GM23338 (cell line): Measurements from ENCODE around the gene AP1G2. TPM values are rescaled to one million over a fixed set of nuclear protein-coding genes. Genes with fewer than 3 reads are reported as not detected.

Experiments used
- ATAC-seq: fragments of 200-7000 bp; cut with Tn5 transposase; 3 replicates; pipeline ENCODE4 v1.9.1; 2020
- DNase-seq: peaks from one replicate; pipeline ENCODE4 v3.0.0-alpha.2; 2015; ENCODE audit warnings: low spot score
- H2AFZ ChIP-seq: fragments of 200-600 bp; sonication (generic); 2 replicates; pipeline ENCODE4 v1.8.0; 2016; ENCODE audit warnings: antibody characterized with exemption, mild to moderate bottlenecking, moderate library complexity
- H3F3A ChIP-seq: fragments of 200-600 bp; sonication (generic); replicated peaks from 2 replicates; pipeline ENCODE4 v1.8.0; 2017; ENCODE audit warnings: antibody characterized with exemption, mixed run types, low read depth
- H3K27ac ChIP-seq: fragments of 200-600 bp; sonication (generic); 2 replicates; pipeline ENCODE4 v1.6.1; 2016; ENCODE audit warnings: low read depth
- H3K27me3 ChIP-seq: fragments of 200-600 bp; sonication (generic); 2 replicates; pipeline ENCODE4 v1.8.0; 2016; ENCODE audit warnings: mild to moderate bottlenecking, mixed run types, moderate library complexity; ENCODE audit not compliant: insufficient read depth
- H3K36me3 ChIP-seq: fragments of 200-600 bp; sonication (generic); 2 replicates; pipeline ENCODE4 v1.8.0; 2016; ENCODE audit warnings: mild to moderate bottlenecking; ENCODE audit not compliant: insufficient read depth
- H3K4me1 ChIP-seq: fragments of 200-600 bp; sonication (generic); 2 replicates; pipeline ENCODE4 v1.8.0; 2016; ENCODE audit warnings: mild to moderate bottlenecking, moderate library complexity; ENCODE audit not compliant: insufficient read depth
- H3K4me2 ChIP-seq: fragments of 200-600 bp; sonication (generic); 2 replicates; pipeline ENCODE4 v1.7.1; 2017; ENCODE audit warnings: mixed run types
- H3K4me3 ChIP-seq: fragments of 200-600 bp; sonication (generic); 2 replicates; pipeline ENCODE4 v1.6.1; 2016; ENCODE audit warnings: mixed run types
- H3K79me2 ChIP-seq: fragments of 200-600 bp; sonication (generic); replicated peaks from 2 replicates; pipeline ENCODE4 v1.8.0; 2017; ENCODE audit warnings: mild to moderate bottlenecking; ENCODE audit not compliant: insufficient read depth
- H3K9me2 ChIP-seq: fragments of 200-600 bp; sonication (generic); 2 replicates; pipeline ENCODE4 v1.8.0; 2017; ENCODE audit not compliant: insufficient read depth
- H4K20me1 ChIP-seq: fragments of 200-600 bp; sonication (generic); replicated peaks from 2 replicates; pipeline ENCODE4 v1.8.0; 2017; ENCODE audit warnings: mild to moderate bottlenecking; ENCODE audit not compliant: insufficient read depth
- H3K27ac Mint-ChIP-seq: 2 replicates; pipeline ENCODE4 v1.8.0; 2020; ENCODE audit warnings: inconsistent platforms, mild to moderate bottlenecking, moderate library complexity, mixed read lengths
- H3K27me3 Mint-ChIP-seq: 3 replicates; pipeline ENCODE4 v1.8.0; 2022; ENCODE audit warnings: low read depth, mild to moderate bottlenecking, moderate library complexity, mixed read lengths, inconsistent platforms; ENCODE audit not compliant: insufficient read depth, poor library complexity
- H3K36me3 Mint-ChIP-seq: 3 replicates; pipeline ENCODE4 v1.8.0; 2021; ENCODE audit warnings: low read depth, mild to moderate bottlenecking, inconsistent platforms, moderate library complexity, mixed read lengths
- H3K4me1 Mint-ChIP-seq: 3 replicates; pipeline ENCODE4 v1.8.0; 2020; ENCODE audit warnings: mild to moderate bottlenecking, inconsistent platforms, mixed read lengths
- H3K4me3 Mint-ChIP-seq: 3 replicates; pipeline ENCODE4 v1.8.0; 2021; ENCODE audit warnings: moderate library complexity, mild to moderate bottlenecking, inconsistent platforms, mixed read lengths
- H3K9me3 Mint-ChIP-seq: 3 replicates; pipeline ENCODE4 v1.8.0; 2020; ENCODE audit warnings: moderate library complexity, mild to moderate bottlenecking, inconsistent platforms, mixed read lengths
- CREB1 ChIP-seq: fragments of 250-450 bp; sonication (Bioruptor Pico); IDR thresholded peaks from 2 replicates; pipeline ENCODE4 v1.5.0; 2020; ENCODE audit warnings: low read depth, mild to moderate bottlenecking, moderate library complexity
- EZH2 ChIP-seq: fragments of 200-600 bp; sonication (generic); IDR thresholded peaks from one replicate; pipeline ENCODE4 v1.8.0; 2017; ENCODE audit warnings: antibody characterized with exemption, mild to moderate bottlenecking, low read depth; ENCODE audit not compliant: unreplicated experiment
- EZH2phosphoT487 ChIP-seq: fragments of 200-600 bp; sonication (generic); IDR thresholded peaks from one replicate; pipeline ENCODE4 v1.8.1; 2018; ENCODE audit warnings: antibody characterized with exemption; ENCODE audit not compliant: unreplicated experiment
- JUNB ChIP-seq: IDR thresholded peaks from one replicate; pipeline ENCODE4 v1.6.1; 2016; ENCODE audit warnings: antibody characterized with exemption; ENCODE audit not compliant: unreplicated experiment
- NANOG ChIP-seq: IDR thresholded peaks from 2 replicates; pipeline ENCODE4 v1.6.1; 2016; ENCODE audit warnings: antibody characterized with exemption, borderline replicate concordance
- POLR2AphosphoS5 ChIP-seq: IDR thresholded peaks from 2 replicates; pipeline ENCODE4 v1.6.1; 2016; ENCODE audit warnings: antibody characterized with exemption, low read depth
- STAT1 ChIP-seq: IDR thresholded peaks from one replicate; pipeline ENCODE4 v1.6.1; 2016; ENCODE audit warnings: antibody characterized with exemption; ENCODE audit not compliant: unreplicated experiment
- ZNF114 ChIP-seq: fragments of 250-450 bp; sonication (Bioruptor Pico); IDR thresholded peaks from 2 replicates; pipeline ENCODE4 v1.5.0; 2020; ENCODE audit warnings: mild to moderate bottlenecking, moderate library complexity
- ZNF331 ChIP-seq: fragments of 250-450 bp; sonication (Bioruptor Pico); IDR thresholded peaks from 2 replicates; pipeline ENCODE4 v1.5.0; 2020; ENCODE audit warnings: low read depth, mild to moderate bottlenecking, moderate library complexity
- polyA plus RNA-seq: library from polyadenylated mRNA; unstranded; fragments of >200 nt; fragmentation: Nextera tagmentation; extraction: Ambion mirVana; gene quantifications from 2 replicates; pipeline ENCODE4 v1.2.1, GENCODE V29; 2016
- total RNA-seq: library from RNA; depleted of rRNA; stranded (reverse); fragments of >200 nt; shearing (Covaris generic); gene quantifications from 2 replicates; pipeline ENCODE4 v1.2.3, GENCODE V29; 2014
- TF ChIP-seq, protein P1 (sequence below): IDR thresholded peaks from one replicate; pipeline ENCODE4 v1.6.1; 2018; ENCODE audit warnings: antibody characterized with exemption; ENCODE audit not compliant: unreplicated experiment
- TF ChIP-seq, protein P2 (sequence below): fragments of 250-450 bp; sonication (Bioruptor Pico); IDR thresholded peaks from 2 replicates; pipeline ENCODE4 v1.5.0; 2020; ENCODE audit warnings: mild to moderate bottlenecking, moderate library complexity
- TF ChIP-seq, protein P3 (sequence below), 2 experiments: fragments of 200-600 bp in 1 of 2; sonication (generic) in 1 of 2; conservative IDR thresholded peaks; 2 replicates each; pipeline versions ENCODE4 v1.5.1 to v1.6.1; 2016 to 2017; ENCODE audit warnings: antibody characterized with exemption in 2 of 2, low read depth in 2 of 2, mild to moderate bottlenecking in 2 of 2, moderate library complexity in 1 of 2
- TF ChIP-seq, protein P4 (sequence below): IDR thresholded peaks from 2 replicates; pipeline ENCODE4 v1.6.1; 2016; ENCODE audit warnings: antibody characterized with exemption

Gene AP1G2
- total and polyA plus RNA-seq, 2 experiments from 2014 or later, result 55.3 to 63.5 TPM

DNA sequence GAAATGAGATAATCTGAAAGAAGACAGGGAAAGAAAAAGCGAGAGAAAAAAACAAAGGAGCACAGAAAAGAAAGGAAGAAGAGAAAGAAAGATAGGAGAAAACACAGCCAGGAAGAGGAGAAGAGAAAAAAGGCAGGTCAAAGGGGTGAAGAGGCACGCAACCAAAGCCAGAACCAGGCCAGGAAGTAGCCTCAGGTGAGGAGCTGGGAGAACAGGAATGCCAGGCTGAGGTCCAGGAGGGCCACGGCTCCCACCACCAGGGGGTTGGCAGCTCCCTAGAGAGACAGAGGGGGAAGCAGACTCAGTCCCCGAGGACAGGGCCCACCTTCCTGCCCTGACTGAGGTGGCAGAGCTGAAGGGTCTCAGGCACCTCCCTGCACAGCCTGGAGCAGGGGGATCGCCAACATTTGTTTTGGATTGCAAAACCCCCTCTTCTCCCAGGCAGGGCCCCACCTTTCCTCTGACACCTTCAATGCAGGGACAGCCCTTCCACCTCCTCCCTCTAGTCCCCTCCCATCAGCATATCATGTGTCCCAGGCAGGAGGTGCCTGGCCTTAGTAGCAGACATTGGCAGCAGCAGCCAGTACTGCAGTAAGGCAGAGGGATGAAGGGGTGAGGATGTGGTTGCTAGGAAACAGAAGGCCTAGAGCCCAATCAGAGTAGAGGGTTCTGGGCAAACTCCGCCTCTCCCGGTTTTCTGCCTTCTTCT, 2.0 kb upstream of the AP1G2 start:
- peaks cover 9% of the 10 kb centered on the region for H4K20me1 ChIP-seq
- peaks cover 50% of the 10 kb centered on the region for H3K4me1 Mint-ChIP-seq
- peak; percentile 90 for DNase-seq
- no peak overlapping the region for H2AFZ ChIP-seq
- ATAC-seq, result peak; percentile 57
- H3K4me2 ChIP-seq, result peak overlapping the region; percentile 86
- peaks cover 26% of the 10 kb centered on the region for H3K36me3 Mint-ChIP-seq
- peaks cover 15% of the 10 kb centered on the region for H3F3A ChIP-seq
- peaks cover 31% of the 10 kb centered on the region for H3K4me1 ChIP-seq
- peaks cover 4% of the 10 kb centered on the region for H3K79me2 ChIP-seq
- H3K9me3 Mint-ChIP-seq, result peaks cover 4% of the 10 kb centered on the region; the same call in 1 of the 3 replicates
- H3K4me3 Mint-ChIP-seq, result peak overlapping the region; percentile 1; the same call in 1 of the 3 replicates
- no peaks in the 10 kb centered on the region for H3K36me3 ChIP-seq
- H3K27ac Mint-ChIP-seq, result 0 out of 2 replicates have a peak overlapping the region, but pooled peaks have one; percentile 53
- peak overlapping the region; percentile 78; the same call in 1 of the 2 replicates for H3K27ac ChIP-seq
- peaks cover 31% of the 10 kb centered on the region for H3K27me3 Mint-ChIP-seq
- H3K27me3 ChIP-seq, result peaks cover 4% of the 10 kb centered on the region
- H3K9me2 ChIP-seq, result no peaks in the 10 kb centered on the region
- no peak for TF ChIP-seq ZNF331 (CRISPR knock-in tag)
- TF ChIP-seq STAT1, result no peak
- TF ChIP-seq CREB1 (CRISPR knock-in tag), result no peak
- no peak for TF ChIP-seq POLR2AphosphoS5
- TF ChIP-seq JUNB, result no peak
- TF ChIP-seq, protein P1, sequence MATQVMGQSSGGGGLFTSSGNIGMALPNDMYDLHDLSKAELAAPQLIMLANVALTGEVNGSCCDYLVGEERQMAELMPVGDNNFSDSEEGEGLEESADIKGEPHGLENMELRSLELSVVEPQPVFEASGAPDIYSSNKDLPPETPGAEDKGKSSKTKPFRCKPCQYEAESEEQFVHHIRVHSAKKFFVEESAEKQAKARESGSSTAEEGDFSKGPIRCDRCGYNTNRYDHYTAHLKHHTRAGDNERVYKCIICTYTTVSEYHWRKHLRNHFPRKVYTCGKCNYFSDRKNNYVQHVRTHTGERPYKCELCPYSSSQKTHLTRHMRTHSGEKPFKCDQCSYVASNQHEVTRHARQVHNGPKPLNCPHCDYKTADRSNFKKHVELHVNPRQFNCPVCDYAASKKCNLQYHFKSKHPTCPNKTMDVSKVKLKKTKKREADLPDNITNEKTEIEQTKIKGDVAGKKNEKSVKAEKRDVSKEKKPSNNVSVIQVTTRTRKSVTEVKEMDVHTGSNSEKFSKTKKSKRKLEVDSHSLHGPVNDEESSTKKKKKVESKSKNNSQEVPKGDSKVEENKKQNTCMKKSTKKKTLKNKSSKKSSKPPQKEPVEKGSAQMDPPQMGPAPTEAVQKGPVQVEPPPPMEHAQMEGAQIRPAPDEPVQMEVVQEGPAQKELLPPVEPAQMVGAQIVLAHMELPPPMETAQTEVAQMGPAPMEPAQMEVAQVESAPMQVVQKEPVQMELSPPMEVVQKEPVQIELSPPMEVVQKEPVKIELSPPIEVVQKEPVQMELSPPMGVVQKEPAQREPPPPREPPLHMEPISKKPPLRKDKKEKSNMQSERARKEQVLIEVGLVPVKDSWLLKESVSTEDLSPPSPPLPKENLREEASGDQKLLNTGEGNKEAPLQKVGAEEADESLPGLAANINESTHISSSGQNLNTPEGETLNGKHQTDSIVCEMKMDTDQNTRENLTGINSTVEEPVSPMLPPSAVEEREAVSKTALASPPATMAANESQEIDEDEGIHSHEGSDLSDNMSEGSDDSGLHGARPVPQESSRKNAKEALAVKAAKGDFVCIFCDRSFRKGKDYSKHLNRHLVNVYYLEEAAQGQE, result no peak
- TF ChIP-seq, protein P2, sequence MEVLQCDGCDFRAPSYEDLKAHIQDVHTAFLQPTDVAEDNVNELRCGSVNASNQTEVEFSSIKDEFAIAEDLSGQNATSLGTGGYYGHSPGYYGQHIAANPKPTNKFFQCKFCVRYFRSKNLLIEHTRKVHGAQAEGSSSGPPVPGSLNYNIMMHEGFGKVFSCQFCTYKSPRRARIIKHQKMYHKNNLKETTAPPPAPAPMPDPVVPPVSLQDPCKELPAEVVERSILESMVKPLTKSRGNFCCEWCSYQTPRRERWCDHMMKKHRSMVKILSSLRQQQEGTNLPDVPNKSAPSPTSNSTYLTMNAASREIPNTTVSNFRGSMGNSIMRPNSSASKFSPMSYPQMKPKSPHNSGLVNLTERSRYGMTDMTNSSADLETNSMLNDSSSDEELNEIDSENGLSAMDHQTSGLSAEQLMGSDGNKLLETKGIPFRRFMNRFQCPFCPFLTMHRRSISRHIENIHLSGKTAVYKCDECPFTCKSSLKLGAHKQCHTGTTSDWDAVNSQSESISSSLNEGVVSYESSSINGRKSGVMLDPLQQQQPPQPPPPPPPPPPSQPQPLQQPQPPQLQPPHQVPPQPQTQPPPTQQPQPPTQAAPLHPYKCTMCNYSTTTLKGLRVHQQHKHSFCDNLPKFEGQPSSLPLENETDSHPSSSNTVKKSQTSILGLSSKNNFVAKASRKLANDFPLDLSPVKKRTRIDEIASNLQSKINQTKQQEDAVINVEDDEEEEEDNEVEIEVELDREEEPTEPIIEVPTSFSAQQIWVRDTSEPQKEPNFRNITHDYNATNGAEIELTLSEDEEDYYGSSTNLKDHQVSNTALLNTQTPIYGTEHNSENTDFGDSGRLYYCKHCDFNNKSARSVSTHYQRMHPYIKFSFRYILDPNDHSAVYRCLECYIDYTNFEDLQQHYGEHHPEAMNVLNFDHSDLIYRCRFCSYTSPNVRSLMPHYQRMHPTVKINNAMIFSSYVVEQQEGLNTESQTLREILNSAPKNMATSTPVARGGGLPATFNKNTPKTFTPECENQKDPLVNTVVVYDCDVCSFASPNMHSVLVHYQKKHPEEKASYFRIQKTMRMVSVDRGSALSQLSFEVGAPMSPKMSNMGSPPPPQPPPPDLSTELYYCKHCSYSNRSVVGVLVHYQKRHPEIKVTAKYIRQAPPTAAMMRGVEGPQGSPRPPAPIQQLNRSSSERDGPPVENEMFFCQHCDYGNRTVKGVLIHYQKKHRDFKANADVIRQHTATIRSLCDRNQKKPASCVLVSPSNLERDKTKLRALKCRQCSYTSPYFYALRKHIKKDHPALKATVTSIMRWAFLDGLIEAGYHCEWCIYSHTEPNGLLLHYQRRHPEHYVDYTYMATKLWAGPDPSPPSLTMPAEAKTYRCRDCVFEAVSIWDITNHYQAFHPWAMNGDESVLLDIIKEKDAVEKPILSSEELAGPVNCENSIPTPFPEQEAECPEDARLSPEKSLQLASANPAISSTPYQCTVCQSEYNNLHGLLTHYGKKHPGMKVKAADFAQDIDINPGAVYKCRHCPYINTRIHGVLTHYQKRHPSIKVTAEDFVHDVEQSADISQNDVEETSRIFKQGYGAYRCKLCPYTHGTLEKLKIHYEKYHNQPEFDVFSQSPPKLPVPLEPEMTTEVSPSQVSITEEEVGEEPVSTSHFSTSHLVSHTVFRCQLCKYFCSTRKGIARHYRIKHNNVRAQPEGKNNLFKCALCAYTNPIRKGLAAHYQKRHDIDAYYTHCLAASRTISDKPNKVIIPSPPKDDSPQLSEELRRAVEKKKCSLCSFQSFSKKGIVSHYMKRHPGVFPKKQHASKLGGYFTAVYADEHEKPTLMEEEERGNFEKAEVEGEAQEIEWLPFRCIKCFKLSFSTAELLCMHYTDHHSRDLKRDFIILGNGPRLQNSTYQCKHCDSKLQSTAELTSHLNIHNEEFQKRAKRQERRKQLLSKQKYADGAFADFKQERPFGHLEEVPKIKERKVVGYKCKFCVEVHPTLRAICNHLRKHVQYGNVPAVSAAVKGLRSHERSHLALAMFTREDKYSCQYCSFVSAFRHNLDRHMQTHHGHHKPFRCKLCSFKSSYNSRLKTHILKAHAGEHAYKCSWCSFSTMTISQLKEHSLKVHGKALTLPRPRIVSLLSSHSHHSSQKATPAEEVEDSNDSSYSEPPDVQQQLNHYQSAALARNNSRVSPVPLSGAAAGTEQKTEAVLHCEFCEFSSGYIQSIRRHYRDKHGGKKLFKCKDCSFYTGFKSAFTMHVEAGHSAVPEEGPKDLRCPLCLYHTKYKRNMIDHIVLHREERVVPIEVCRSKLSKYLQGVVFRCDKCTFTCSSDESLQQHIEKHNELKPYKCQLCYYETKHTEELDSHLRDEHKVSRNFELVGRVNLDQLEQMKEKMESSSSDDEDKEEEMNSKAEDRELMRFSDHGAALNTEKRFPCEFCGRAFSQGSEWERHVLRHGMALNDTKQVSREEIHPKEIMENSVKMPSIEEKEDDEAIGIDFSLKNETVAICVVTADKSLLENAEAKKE (CRISPR knock-in tag), result no peak
- TF ChIP-seq, protein P3, sequence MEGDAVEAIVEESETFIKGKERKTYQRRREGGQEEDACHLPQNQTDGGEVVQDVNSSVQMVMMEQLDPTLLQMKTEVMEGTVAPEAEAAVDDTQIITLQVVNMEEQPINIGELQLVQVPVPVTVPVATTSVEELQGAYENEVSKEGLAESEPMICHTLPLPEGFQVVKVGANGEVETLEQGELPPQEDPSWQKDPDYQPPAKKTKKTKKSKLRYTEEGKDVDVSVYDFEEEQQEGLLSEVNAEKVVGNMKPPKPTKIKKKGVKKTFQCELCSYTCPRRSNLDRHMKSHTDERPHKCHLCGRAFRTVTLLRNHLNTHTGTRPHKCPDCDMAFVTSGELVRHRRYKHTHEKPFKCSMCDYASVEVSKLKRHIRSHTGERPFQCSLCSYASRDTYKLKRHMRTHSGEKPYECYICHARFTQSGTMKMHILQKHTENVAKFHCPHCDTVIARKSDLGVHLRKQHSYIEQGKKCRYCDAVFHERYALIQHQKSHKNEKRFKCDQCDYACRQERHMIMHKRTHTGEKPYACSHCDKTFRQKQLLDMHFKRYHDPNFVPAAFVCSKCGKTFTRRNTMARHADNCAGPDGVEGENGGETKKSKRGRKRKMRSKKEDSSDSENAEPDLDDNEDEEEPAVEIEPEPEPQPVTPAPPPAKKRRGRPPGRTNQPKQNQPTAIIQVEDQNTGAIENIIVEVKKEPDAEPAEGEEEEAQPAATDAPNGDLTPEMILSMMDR (conservative IDR thresholded peaks at IDR 0.05; ENCODE audit: low read depth in 2 of 2), result no peak
- TF ChIP-seq ZNF114 (CRISPR knock-in tag), result no peak
- TF ChIP-seq EZH2, result no peak
- TF ChIP-seq, protein P4, sequence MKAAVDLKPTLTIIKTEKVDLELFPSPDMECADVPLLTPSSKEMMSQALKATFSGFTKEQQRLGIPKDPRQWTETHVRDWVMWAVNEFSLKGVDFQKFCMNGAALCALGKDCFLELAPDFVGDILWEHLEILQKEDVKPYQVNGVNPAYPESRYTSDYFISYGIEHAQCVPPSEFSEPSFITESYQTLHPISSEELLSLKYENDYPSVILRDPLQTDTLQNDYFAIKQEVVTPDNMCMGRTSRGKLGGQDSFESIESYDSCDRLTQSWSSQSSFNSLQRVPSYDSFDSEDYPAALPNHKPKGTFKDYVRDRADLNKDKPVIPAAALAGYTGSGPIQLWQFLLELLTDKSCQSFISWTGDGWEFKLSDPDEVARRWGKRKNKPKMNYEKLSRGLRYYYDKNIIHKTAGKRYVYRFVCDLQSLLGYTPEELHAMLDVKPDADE, result no peak
- TF ChIP-seq NANOG, result no peak
- TF ChIP-seq EZH2phosphoT487, result no peak
- H3K4me3 ChIP-seq, result peak overlapping the region; percentile 43
